Smooth muscle cell (in vitro differentiated cells): ENCODE measurements around the gene CHD2. TPM values are rescaled to one million over a fixed set of nuclear protein-coding genes. Genes with fewer than 3 reads are reported as not detected.

Experiments
- DNase-seq: peaks from one replicate; lab custom pipeline; 2025; ENCODE audit not compliant: unreplicated experiment; lab: John Stamatoyannopoulos, UW
- H2AFZ ChIP-seq: fragments of 200-600 bp; sonication (generic); 2 replicates; pipeline ENCODE4 v1.6.0; 2016; ENCODE audit warnings: antibody characterized with exemption, low read depth, mild to moderate bottlenecking
- H3F3A ChIP-seq: fragments of 200-600 bp; sonication (generic); 2 replicates; pipeline ENCODE4 v1.6.0; 2017; ENCODE audit warnings: antibody characterized with exemption, low read depth
- H3K27ac ChIP-seq: fragments of 200-600 bp; sonication (generic); 2 replicates; pipeline ENCODE4 v1.5.1; 2016; ENCODE audit warnings: low read depth, mild to moderate bottlenecking
- H3K27me3 ChIP-seq: fragments of 200-600 bp; sonication (generic); 2 replicates; pipeline ENCODE4 v1.6.1; 2016; ENCODE audit warnings: low read depth, mild to moderate bottlenecking
- H3K36me3 ChIP-seq: fragments of 200-600 bp; sonication (generic); 2 replicates; pipeline ENCODE4 v1.5.1; 2016; ENCODE audit warnings: low read depth
- H3K4me1 ChIP-seq: fragments of 200-600 bp; sonication (generic); 2 replicates; pipeline ENCODE4 v1.5.1; 2016; ENCODE audit warnings: low read depth
- H3K4me2 ChIP-seq: fragments of 200-600 bp; sonication (generic); 2 replicates; pipeline ENCODE4 v1.6.0; 2016; ENCODE audit warnings: mild to moderate bottlenecking
- H3K4me3 ChIP-seq: fragments of 200-600 bp; sonication (generic); 2 replicates; pipeline ENCODE4 v1.5.1; 2016; ENCODE audit warnings: mild to moderate bottlenecking
- H3K79me2 ChIP-seq: fragments of 200-600 bp; sonication (generic); 2 replicates; pipeline ENCODE4 v1.6.0; 2016; ENCODE audit warnings: low read depth, mild to moderate bottlenecking
- H3K9ac ChIP-seq: fragments of 200-600 bp; sonication (generic); 2 replicates; pipeline ENCODE4 v1.6.0; 2016; ENCODE audit warnings: low read depth
- H3K9me3 ChIP-seq: fragments of 200-600 bp; sonication (generic); replicated peaks from 2 replicates; pipeline ENCODE4 v1.5.1; 2016; ENCODE audit warnings: low read depth
- H4K20me1 ChIP-seq: fragments of 200-600 bp; sonication (generic); 2 replicates; pipeline ENCODE4 v1.6.0; 2016; ENCODE audit warnings: low read depth
- CTCF ChIP-seq: fragments of 200-600 bp; sonication (generic); IDR thresholded peaks from 2 replicates; pipeline ENCODE4 v1.5.1; 2017; ENCODE audit warnings: borderline replicate concordance, mild to moderate bottlenecking, antibody characterized with exemption; ENCODE audit not compliant: insufficient read depth, poor library complexity, severe bottlenecking
- WGBS: methylation state at CpG from one replicate; pipeline ENCODE4 v1.1.7; 2016; ENCODE audit warnings: low lambda C conversion rate; 5-methylcytosine and 5-hydroxymethylcytosine counted together
- polyA plus RNA-seq: library from polyadenylated mRNA; unstranded; fragments of >200 nt; fragmentation: Nextera tagmentation; extraction: Ambion mirVana; gene quantifications from 2 replicates; pipeline ENCODE4 v1.2.1, GENCODE V29; 2016
- total RNA-seq: library from RNA; depleted of rRNA; stranded (reverse); fragments of >200 nt; gene quantifications from 2 replicates; pipeline ENCODE4 v1.2.3, GENCODE V29; 2014

CHD2 gene
- total and polyA plus RNA-seq, 2 experiments from 2014 or later, result 64.4 to 99.2 TPM

DNA sequence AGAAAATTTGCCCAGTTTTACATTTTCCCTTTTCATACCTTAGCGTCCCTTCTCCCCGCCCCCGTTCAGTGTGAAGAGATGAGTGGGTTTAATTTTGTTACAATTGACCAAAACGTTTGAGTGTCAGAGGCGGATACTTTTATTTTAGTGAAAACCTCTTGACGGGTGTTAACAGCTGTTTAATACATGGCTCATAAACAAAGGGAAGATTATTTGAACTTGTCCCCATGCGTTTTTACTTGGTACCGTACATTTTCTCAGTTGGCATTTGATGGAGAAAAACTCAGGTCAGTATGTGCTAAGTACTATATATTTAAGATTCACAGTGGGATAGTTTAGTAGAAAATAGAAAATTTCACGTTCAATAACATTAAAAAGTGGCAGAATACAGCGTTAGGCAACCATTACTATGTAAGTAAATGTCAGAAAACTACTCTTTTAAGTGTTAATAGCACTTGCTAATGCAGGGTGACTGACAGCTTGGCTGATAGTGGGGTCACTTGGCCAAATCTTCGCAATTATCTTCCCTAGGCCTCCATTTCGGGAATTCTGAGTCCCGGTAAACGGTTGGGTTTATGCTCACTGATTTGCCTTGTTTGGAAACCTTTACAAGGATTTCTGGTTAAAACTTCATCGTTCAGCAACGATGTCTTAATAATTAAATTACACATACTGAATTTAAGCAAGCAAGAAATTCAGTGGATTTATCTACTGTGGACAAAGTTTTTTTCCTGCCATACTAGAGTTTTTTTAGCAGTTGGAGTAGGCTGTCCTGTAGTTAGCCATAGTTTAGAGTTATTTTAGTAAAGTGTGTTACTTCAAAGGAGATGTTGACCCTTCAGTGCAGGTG is 4.8 kb downstream of the CHD2 start:
- Histone ChIP-seq H3K36me3 (no peaks in the 10 kb centered on the region), H3K4me2 (peak overlapping the region; percentile 97), H2AFZ (no peak overlapping the region), H3K9me3 (no peaks in the 10 kb centered on the region), H3K27ac (peak overlapping the region; percentile 100), H3K9ac (peak overlapping the region; percentile 97), H3K4me1 (peaks cover 60% of the 10 kb centered on the region), H3K79me2 (peaks cover 94% of the 10 kb centered on the region), H3K27me3 (no peaks in the 10 kb centered on the region), H3F3A (peaks cover 54% of the 10 kb centered on the region), H3K4me3 (peak overlapping the region; percentile 77), H4K20me1 (peaks cover 35% of the 10 kb centered on the region)
- TF ChIP-seq CTCF, result no peak
- DNase-seq, result no peak
- 25% methylated on average over 16 of the region's 16 CpGs for WGBS

DNA sequence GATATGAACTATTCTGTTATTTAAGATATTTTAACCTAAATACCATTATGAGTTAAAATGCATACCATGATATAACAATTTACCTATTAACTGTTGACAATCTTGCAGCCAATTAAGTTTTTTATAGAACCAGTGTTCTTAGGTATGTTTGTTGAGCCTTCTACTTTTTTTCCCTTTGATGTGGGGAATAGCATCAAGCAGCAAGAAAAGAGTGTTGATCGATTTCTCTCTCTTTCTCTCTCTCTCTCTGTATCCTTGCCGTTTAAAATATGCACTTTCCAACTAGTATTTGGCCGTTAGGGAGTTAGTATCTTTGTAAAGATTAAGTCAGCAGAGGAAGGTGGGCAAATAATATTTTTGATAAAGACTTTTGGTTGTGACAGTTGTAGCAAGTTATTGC is 5.9 kb downstream of the CHD2 start:
- DNase-seq, result no peak
- Histone ChIP-seq H3K4me3 (peak overlapping the region; percentile 77), H3K27ac (peak overlapping the region; percentile 100), H3K4me1 (peaks cover 68% of the 10 kb centered on the region), H3K27me3 (no peaks in the 10 kb centered on the region), H3K9ac (peak overlapping the region; percentile 97), H3K79me2 (peaks cover 95% of the 10 kb centered on the region), H4K20me1 (peaks cover 45% of the 10 kb centered on the region), H3K36me3 (no peaks in the 10 kb centered on the region), H3K9me3 (no peaks in the 10 kb centered on the region), H3K4me2 (peak overlapping the region; percentile 97), H2AFZ (no peak overlapping the region), H3F3A (peaks cover 48% of the 10 kb centered on the region)
- no peak for TF ChIP-seq CTCF
- WGBS, result 43% methylated on average over 3 of the region's 3 CpGs

- Histone ChIP-seq H3K27ac (peak overlapping the region; percentile 100), H2AFZ (no peak overlapping the region), H3K27me3 (no peaks in the 10 kb centered on the region), H3K79me2 (peaks cover 95% of the 10 kb centered on the region), H3K9ac (peak overlapping the region; percentile 97), H3K4me1 (peaks cover 69% of the 10 kb centered on the region), H3K4me3 (peak overlapping the region; percentile 77), H3F3A (peaks cover 47% of the 10 kb centered on the region), H3K9me3 (no peaks in the 10 kb centered on the region), H3K36me3 (no peaks in the 10 kb centered on the region), H4K20me1 (peaks cover 51% of the 10 kb centered on the region), H3K4me2 (peak overlapping the region; percentile 97)
- no peak for DNase-seq
- TF ChIP-seq CTCF, result no peak
- 21% methylated on average over 1 of the region's 1 CpG for WGBS
Measured at GRCh38 chr15:92906563-92907081, 6.5 kb downstream of the CHD2 start.
